K562 (cell line): ENCODE measurements around the gene HIF1A. TPM values are rescaled to one million over a fixed set of nuclear protein-coding genes. Genes with fewer than 3 reads are reported as not detected.

Experiments used
- ARID4B ChIP-seq: sonication (generic); formaldehyde crosslinking; IDR thresholded peaks from 2 replicates; pipeline ENCODE4 v1.8.0; 2022; ENCODE audit warnings: mild to moderate bottlenecking, missing genetic modification reagents
- DACH1 ChIP-seq: fragments of 450-650 bp; IDR thresholded peaks from 2 replicates; pipeline ENCODE4 v1.6.1; 2018; ENCODE audit not compliant: partially characterized antibody
- ELF2 ChIP-seq: fragments of 250-450 bp; sonication (Bioruptor Pico); IDR thresholded peaks from 2 replicates; pipeline ENCODE4 v1.5.0; 2021; ENCODE audit warnings: mild to moderate bottlenecking
- HNRNPUL1 ChIP-seq: fragments of 200-400 bp; formaldehyde crosslinking; IDR thresholded peaks from 2 replicates; pipeline ENCODE4 v1.6.1; 2017; ENCODE audit warnings: low read length
- KLF1 ChIP-seq: fragments of 450-650 bp; IDR thresholded peaks from 2 replicates; pipeline ENCODE4 v1.6.1; 2016; ENCODE audit warnings: missing genetic modification characterization, missing compliant biosample characterization
- MITF ChIP-seq: IDR thresholded peaks from 2 replicates; pipeline ENCODE4 v1.6.1; 2014; ENCODE audit warnings: antibody characterized with exemption
- NFE2 ChIP-seq: IDR thresholded peaks from 2 replicates; pipeline ENCODE4 v1.6.1; 2014; ENCODE audit warnings: antibody characterized with exemption, low read depth
- POLR2A ChIP-seq: fragments of 450-650 bp; conservative IDR thresholded peaks from 2 replicates; pipeline ENCODE4 v1.6.1; 2016
- SUPT5H ChIP-seq: fragments of 450-650 bp; IDR thresholded peaks from 2 replicates; pipeline ENCODE4 v1.6.1; 2016
- TCF3 ChIP-seq: sonication (generic); formaldehyde crosslinking; IDR thresholded peaks from 2 replicates; pipeline ENCODE4 v1.4.0; 2020; ENCODE audit warnings: mild to moderate bottlenecking, missing genetic modification reagents
- ZNF277 ChIP-seq: fragments of 250-450 bp; sonication (Bioruptor Pico); IDR thresholded peaks from 2 replicates; pipeline ENCODE4 v1.8.0; 2022; ENCODE audit warnings: inconsistent platforms, mild to moderate bottlenecking, moderate library complexity, borderline replicate concordance
- ZNF639 ChIP-seq, 2 experiments: fragments of 200-800 bp in 1 of 2; sonication (Bioruptor generic) in 1 of 2; sonication (generic) in 1 of 2; formaldehyde crosslinking in 1 of 2; IDR thresholded peaks in 1 of 2; conservative IDR thresholded peaks in 1 of 2; 2 replicates each; pipeline versions ENCODE4 v1.5.0 to v1.6.1; 2016 to 2020; ENCODE audit warnings: missing compliant biosample characterization in 1 of 2, missing genetic modification characterization in 1 of 2, missing genetic modification reagents in 1 of 2
- polyA plus RNA-seq, 8 experiments: library from polyadenylated mRNA; depleted of rRNA in 4 of 8; stranded (reverse) in 5 of 8; unstranded in 3 of 8; fragments of >200 nt; fragmentation: Nextera tagmentation in 2 of 8; fragmentation: Illumina TruSeq in 1 of 8; extraction: Ambion mirVana in 2 of 8; extraction: Trizol in 1 of 8; gene quantifications; 2 replicates each; pipeline versions ENCODE4 v1.2.1 to v1.2.3, GENCODE V29; 2011 to 2014; ENCODE audit warnings: inconsistent platforms in 1 of 8, missing spikeins in 1 of 8
- total RNA-seq, 7 experiments: library from RNA; depleted of rRNA in 6 of 7; stranded (reverse); fragments of >200 nt in 6 of 7; fragmentation: Illumina TruSeq in 2 of 7; extraction: Trizol in 2 of 7; gene quantifications; 2 replicates each; pipeline versions ENCODE4 v1.2.1 to v1.2.3, GENCODE V29; 2011 to 2021; ENCODE audit warnings: low replicate concordance in 1 of 7

Gene HIF1A
- total and polyA plus RNA-seq, 9 of the 15 experiments (the other 6 are each of a cell fraction or from before 2014, with no cell fraction given), result 5.9 to 35.3 (median 24.2) TPM

GRCh38 chr14:61694830-61695694 lies at the start of gene HIF1A (continued):
- TF ChIP-seq ARID4B (CRISPR knock-in tag) (peak; percentile 93), ELF2 (CRISPR knock-in tag) (no peak), SUPT5H (peak; percentile 85), DACH1 (peak; percentile 100), POLR2A (peak; percentile 89), MITF (peak; percentile 72; the same call in 1 of the 2 replicates), ZNF277 (CRISPR knock-in tag) (no peak), TCF3 (CRISPR knock-in tag) (no peak), HNRNPUL1 (no peak), NFE2 (no peak), KLF1 (peak; percentile 41; the same call in 1 of the 2 replicates), ZNF639 (CRISPR knock-in tag; conservative IDR thresholded peaks at IDR 0.05 in 1 of 2, IDR thresholded peaks at IDR 0.05 in 1 of 2) (0 out of 4 replicates have a peak, but pooled peaks of 1 of the 2 experiments have one; percentile 17)
